GM10248 (cell line): ENCODE data around the gene CACNA1G.

ENCODE experiments used
- CTCF ChIA-PET: fragments of 300-600 bp; sonication (Branson Sonifier 250); formaldehyde crosslinking; extraction: SDS; loops from one replicate; lab custom pipeline; 2021; ENCODE audit warnings: antibody characterized with exemption; lab: Yijun Ruan, JAX
- POLR2A ChIA-PET: fragments of 350-650 bp; sonication (Branson Sonifier 250); formaldehyde crosslinking; extraction: SDS; loops from one replicate; lab custom pipeline; 2020; ENCODE audit warnings: antibody characterized with exemption; lab: Yijun Ruan, JAX
- DNase-seq: peaks from one replicate; pipeline ENCODE4 v3.0.0; 2012; ENCODE audit errors: extremely low spot score
- CTCF ChIP-seq: IDR thresholded peaks from 2 replicates; pipeline ENCODE4 v1.5.1; 2012; ENCODE audit warnings: mild to moderate bottlenecking, low read depth; ENCODE audit errors: extremely low read depth, missing control alignments, control extremely low read depth

Gene CACNA1G

DNA sequence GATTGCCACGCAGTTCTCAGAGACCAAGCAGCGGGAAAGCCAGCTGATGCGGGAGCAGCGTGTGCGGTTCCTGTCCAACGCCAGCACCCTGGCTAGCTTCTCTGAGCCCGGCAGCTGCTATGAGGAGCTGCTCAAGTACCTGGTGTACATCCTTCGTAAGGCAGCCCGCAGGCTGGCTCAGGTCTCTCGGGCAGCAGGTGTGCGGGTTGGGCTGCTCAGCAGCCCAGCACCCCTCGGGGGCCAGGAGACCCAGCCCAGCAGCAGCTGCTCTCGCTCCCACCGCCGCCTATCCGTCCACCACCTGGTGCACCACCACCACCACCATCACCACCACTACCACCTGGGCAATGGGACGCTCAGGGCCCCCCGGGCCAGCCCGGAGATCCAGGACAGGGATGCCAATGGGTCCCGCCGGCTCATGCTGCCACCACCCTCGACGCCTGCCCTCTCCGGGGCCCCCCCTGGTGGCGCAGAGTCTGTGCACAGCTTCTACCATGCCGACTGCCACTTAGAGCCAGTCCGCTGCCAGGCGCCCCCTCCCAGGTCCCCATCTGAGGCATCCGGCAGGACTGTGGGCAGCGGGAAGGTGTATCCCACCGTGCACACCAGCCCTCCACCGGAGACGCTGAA, 15.2 kb downstream of the CACNA1G start:
- POLR2A ChIA-PET, result no interaction called here
- CTCF ChIA-PET, result interaction anchor here (1.2 to 1.5 kb wide), 2 partner anchors 18 to 32 kb away, joined by 3 read pairs; no protein-coding TSS in a partner anchor
- no peak for TF ChIP-seq CTCF
- DNase-seq, result no peak

DNA sequence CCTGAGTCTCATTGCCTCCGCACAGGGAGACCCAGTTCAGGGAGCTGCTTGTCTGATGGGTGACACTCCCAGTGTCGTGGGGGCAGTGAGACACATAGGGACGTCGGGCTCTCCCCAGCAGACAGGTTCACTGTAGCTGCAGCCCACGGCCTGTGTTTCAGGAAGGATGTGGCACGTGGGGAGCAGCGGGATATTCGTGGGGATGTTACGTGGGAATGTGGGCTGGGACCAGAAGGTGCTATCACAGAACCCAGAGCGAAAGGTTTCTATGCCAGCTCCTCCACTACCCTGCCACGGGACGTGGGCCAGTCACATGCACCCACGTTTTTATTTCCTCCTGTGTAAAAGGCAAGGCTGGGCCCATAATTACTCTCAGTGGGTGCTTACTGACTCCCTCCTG, 16.3 kb downstream of the CACNA1G start:
- ChIA-PET CTCF (interaction anchor here (1.2 kb wide), 1 partner anchor 54 kb away, joined by 5 read pairs; no protein-coding TSS in a partner anchor), POLR2A (no interaction called here)
- TF ChIP-seq CTCF, result no peak
- DNase-seq, result no peak

GRCh38 chr17:50577451-50577954, 17.0 kb downstream of the CACNA1G start:
- TF ChIP-seq CTCF, result no peak
- CTCF ChIA-PET, result interaction anchor here (0.9 to 1.2 kb wide), 2 partner anchors 27 to 53 kb away, joined by 3 to 5 read pairs; no protein-coding TSS in a partner anchor
- POLR2A ChIA-PET, result no interaction called here
- DNase-seq, result no peak

DNA sequence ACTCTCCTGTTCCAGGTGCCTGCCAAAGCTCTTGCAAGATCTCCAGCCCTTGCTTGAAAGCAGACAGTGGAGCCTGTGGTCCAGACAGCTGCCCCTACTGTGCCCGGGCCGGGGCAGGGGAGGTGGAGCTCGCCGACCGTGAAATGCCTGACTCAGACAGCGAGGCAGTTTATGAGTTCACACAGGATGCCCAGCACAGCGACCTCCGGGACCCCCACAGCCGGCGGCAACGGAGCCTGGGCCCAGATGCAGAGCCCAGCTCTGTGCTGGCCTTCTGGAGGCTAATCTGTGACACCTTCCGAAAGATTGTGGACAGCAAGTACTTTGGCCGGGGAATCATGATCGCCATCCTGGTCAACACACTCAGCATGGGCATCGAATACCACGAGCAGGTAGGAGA, 17.7 kb downstream of the CACNA1G start:
- DNase-seq, result no peak
- CTCF ChIA-PET, result interaction anchor here (0.9 to 1.6 kb wide), 3 partner anchors 10 to 52 kb away, joined by 3 to 5 read pairs (median 3); no protein-coding TSS in a partner anchor
- POLR2A ChIA-PET, result no interaction called here
- no peak for TF ChIP-seq CTCF

DNA sequence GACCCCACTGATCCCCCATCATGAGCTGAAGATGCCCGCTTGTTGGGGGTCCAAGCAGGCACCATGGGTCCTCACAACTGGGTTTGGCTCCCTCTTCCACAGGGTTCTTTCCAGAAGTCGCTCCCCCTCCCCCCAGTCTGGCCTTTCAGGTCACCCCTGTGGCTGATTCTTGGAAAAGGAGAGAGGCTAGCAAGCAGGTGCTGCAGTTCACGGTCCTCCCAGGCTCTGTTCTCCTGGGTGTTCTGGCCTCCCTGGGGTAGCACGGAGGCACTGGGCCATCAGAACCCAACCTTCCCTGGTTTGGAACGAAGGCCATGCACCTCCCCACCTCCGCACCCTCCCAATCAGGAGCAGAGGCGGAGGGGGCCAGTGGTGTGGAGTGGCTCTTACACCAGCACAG, 18.9 kb downstream of the CACNA1G start:
- no peak for TF ChIP-seq CTCF
- ChIA-PET POLR2A (no interaction called here), CTCF (interaction anchor here (1.6 kb wide), 1 partner anchor 11 kb away, joined by 3 read pairs; no protein-coding TSS in a partner anchor)
- DNase-seq, result no peak

DNA sequence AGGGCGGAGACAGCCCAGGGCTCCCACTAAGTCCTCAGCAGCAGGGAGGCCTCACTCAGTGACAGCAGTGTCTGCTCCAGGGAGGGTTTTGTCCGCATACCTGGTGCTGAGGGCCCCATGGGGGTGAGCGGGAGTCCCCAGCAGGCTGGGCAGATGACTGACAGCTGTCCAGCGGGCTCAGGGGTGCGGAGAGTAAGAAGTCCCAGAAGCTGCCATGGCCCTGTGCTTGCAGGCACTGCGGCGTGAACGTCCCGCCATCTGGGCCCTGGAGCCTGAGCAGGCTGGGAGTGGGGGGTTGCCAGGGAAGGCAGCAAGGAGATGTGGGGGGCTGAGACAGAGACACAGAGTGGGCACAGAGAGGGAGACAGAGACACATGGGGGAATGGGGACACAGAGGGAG, 20.1 kb downstream of the CACNA1G start:
- no peak for DNase-seq
- CTCF ChIA-PET, result no interaction called here
- TF ChIP-seq CTCF, result no peak
- POLR2A ChIA-PET, result no interaction called here
